GM20000 (cell line): ENCODE results near the gene TEX55.
A peak's percentile ranks its signal among the peaks of the same experiment; 100 is the strongest.
"Not testable (repeated sequence)": the region's sequence is repeated elsewhere in the genome, so short reads cannot be mapped to it uniquely, and the experiment has no call there.

Experiments used
- DNase-seq: peaks from one replicate; pipeline ENCODE4 v3.0.0; 2012; ENCODE audit warnings: low spot score
- CTCF ChIP-seq: IDR thresholded peaks from 2 replicates; pipeline ENCODE4 v1.5.1; 2012; ENCODE audit warnings: mild to moderate bottlenecking, control low read depth; ENCODE audit errors: extremely low read depth, missing control alignments

The TEX55 gene

GRCh38 chr3:119145500-119146167, at the start of gene TEX55:
TSS of gene TEX55 (plus strand) at chr3:119146165. CDS start at chr3:119146190, 25 bp downstream.
- TF ChIP-seq CTCF = no peak
- DNase-seq = peak; percentile 50

- no peak for DNase-seq
- no peak for TF ChIP-seq CTCF
Observed at GRCh38 chr3:119098003-119098402, 48.0 kb upstream of the TEX55 start.

- peak; percentile 38 for DNase-seq
Observed at GRCh38 chr3:119098619-119099222, 47.2 kb upstream of the TEX55 start.

GRCh38 chr3:119099785-119100184, 46.2 kb upstream of the TEX55 start:
- TF ChIP-seq CTCF = no peak

More at GRCh38 chr3:119098619-119099222, 47.2 kb upstream of the TEX55 start:
- no peak for TF ChIP-seq CTCF

GRCh38 chr3:119104031-119104430, 41.9 kb upstream of the TEX55 start:
- no peak for TF ChIP-seq CTCF
- no peak for DNase-seq

More at GRCh38 chr3:119099785-119100184, 46.2 kb upstream of the TEX55 start:
- no peak for DNase-seq

GRCh38 chr3:119118330-119118729, 27.6 kb upstream of the TEX55 start:
- DNase-seq = not testable (repeated sequence)

GRCh38 chr3:119120480-119120879, 25.5 kb upstream of the TEX55 start:
- no peak for TF ChIP-seq CTCF

GRCh38 chr3:119122350-119122749, 23.6 kb upstream of the TEX55 start:
- no peak for TF ChIP-seq CTCF
- DNase-seq = no peak

More at GRCh38 chr3:119120480-119120879, 25.5 kb upstream of the TEX55 start:
- no peak for DNase-seq
